GM10266 (cell line): ENCODE results near the gene TBC1D22A.

ENCODE experiments used
- DNase-seq: peaks from one replicate; pipeline ENCODE4 v3.0.0; 2012; ENCODE audit errors: extremely low spot score
- CTCF ChIP-seq: IDR thresholded peaks from 2 replicates; pipeline ENCODE4 v1.5.1; 2012; ENCODE audit warnings: mild to moderate bottlenecking, low read depth; ENCODE audit not compliant: control insufficient read depth, insufficient read depth; ENCODE audit errors: missing control alignments

TBC1D22A gene

GRCh38 chr22:46878191-46878948 lies 115.9 kb downstream of the TBC1D22A start:
- TF ChIP-seq CTCF, result no peak
- no peak for DNase-seq

GRCh38 chr22:46879083-46879482 lies 116.6 kb downstream of the TBC1D22A start:
- no peak for TF ChIP-seq CTCF
- no peak for DNase-seq

GRCh38 chr22:46881373-46882118 lies 119.1 kb downstream of the TBC1D22A start:
- DNase-seq, result no peak
- no peak for TF ChIP-seq CTCF

- no peak for DNase-seq
- no peak for TF ChIP-seq CTCF
Measured at GRCh38 chr22:46883092-46883910, 120.9 kb downstream of the TBC1D22A start.

- no peak for TF ChIP-seq CTCF
- no peak for DNase-seq
Measured at GRCh38 chr22:46884365-46884764, 121.9 kb downstream of the TBC1D22A start.

GRCh38 chr22:46887978-46888377 lies 125.5 kb downstream of the TBC1D22A start:
- TF ChIP-seq CTCF, result no peak
- DNase-seq, result no peak
